GM13976 (cell line): ENCODE results near the gene MEN1.

Experiments
- DNase-seq: peaks from one replicate; pipeline ENCODE4 v3.0.0; 2012; ENCODE audit warnings: low spot score
- CTCF ChIP-seq: IDR thresholded peaks from 2 replicates; pipeline ENCODE4 v1.5.1; 2012; ENCODE audit warnings: borderline replicate concordance, mild to moderate bottlenecking; ENCODE audit not compliant: insufficient read depth; ENCODE audit errors: extremely low read depth, missing control alignments, control extremely low read depth
- in situ Hi-C: fragments of 300-500 bp; cut with MboI; formaldehyde crosslinking; loops from one replicate; pipeline ENCODE4 v1.12.0; 2022; ENCODE audit warnings: low sequenced_read_pairs, mixed read lengths, inconsistent platforms; ENCODE audit not compliant: unreplicated experiment

MEN1 gene

DNA sequence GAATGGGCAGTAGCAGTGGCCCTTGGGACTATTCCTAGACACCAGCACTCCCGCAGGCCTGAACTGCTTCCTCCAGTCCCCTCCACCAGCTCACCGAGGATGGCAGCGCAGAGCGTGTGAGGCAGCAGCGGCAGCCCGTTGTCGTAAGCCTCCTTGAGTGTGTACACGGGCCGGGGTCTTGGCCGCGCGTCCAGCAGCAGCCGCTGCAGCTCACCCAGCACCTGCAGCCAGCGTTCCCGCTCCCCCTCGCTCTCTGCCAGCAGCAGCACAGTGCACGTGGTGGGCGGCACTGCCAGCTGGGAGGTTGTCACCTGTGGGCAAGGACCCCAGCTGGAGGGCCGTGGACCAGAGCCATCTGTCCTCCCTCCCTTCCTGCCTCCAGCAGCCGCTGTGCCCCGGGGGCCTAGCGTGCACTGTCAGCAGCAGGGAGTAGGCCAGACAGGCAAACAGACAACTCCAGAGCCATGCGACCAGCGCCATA lies 21.1 kb upstream of the MEN1 start:
- no peak for DNase-seq
- no peak for TF ChIP-seq CTCF
- in situ Hi-C loops = no loop called here

DNA sequence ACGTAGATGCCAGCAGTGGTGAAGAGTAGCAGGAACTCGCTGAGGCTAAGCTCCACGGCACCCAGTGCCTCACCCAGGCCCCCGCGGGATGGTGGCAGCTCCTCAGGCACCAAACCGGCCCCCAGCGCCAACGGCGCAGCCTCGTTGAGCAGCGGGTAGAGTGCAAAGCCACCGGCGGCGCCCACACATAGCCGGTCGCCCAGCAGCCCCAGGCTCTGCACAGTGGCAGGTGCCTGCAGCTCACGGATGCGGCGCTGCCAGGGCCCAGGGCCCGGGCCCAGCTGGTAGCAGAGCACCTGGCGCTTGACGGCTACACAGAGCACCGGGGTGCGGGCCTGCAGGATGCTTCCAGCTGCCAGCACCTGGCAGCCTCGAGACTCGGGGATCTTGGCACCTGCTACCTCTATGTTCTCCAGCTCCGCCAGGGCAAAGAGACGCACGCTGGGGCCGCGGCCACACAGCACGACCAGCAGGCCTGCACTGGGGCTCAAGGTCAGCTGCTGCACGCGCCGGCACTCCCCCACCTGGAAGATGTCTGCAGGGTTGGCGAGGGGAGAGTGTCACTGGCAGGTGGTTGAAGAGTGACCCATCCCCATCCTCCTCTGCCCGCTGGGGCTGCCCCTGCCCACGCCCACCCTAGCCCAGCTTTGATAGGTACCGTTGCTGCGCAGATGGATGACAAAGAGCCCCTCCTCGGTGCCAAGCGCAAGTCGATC lies 19.3 kb upstream of the MEN1 start:
- TF ChIP-seq CTCF = no peak

GRCh38 chr11:64827451-64827839 lies 17.1 kb upstream of the MEN1 start:
- in situ Hi-C loops = no loop called here
- TF ChIP-seq CTCF = no peak
- DNase-seq = no peak

More for the DNA sequence above, 19.3 kb upstream of the MEN1 start:
- no peak for DNase-seq
- in situ Hi-C loops = no loop called here

DNA sequence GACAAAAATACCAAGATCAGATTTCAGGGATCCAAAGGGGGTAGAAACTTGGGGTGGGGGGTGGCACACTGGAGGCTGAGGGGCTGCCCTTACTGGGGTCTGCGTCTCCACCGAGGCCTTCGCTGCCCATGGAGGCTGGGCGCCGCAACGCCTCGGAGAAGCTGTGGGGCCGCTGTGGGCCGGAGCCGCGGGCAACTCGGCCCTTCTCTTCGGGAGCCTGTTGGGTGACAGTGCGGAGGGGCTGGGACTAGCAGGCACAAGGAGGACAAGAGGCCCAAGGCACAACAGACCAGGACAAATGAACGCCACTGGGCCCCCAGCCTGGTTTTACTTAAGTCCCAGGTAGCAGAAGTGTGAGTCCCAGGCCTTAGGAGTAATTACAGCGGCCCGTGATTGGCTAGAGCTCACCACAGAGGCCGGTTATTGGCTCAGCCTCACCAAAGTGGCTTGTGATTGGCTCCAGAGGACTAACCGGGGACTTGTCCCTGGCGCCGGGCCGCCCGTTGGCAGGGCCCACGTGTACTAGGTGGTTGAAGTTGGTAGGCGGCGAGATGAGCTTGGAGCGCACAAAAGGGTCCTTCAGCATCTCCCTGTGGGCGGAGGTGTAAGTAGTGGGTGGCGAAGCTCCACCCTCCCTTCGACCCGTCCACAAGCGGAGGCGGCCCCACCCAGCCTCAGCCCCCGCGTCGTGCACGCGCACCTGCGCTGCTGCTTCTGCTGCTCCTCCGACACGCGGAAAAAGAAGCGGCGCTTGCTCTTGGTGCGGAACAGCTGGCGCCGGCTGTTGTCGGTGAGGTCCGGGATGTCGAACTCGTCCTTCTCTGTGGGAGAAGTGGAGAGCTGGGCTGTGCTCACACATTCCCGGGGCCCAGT lies 16.5 kb upstream of the MEN1 start:
- in situ Hi-C loops = no loop called here
- TF ChIP-seq CTCF = no peak

GRCh38 chr11:64826062-64826461 lies 15.7 kb upstream of the MEN1 start:
- no peak for TF ChIP-seq CTCF
- DNase-seq = no peak
- in situ Hi-C loops = no loop called here

More for the DNA sequence above, 16.5 kb upstream of the MEN1 start:
- DNase-seq = no peak

DNA sequence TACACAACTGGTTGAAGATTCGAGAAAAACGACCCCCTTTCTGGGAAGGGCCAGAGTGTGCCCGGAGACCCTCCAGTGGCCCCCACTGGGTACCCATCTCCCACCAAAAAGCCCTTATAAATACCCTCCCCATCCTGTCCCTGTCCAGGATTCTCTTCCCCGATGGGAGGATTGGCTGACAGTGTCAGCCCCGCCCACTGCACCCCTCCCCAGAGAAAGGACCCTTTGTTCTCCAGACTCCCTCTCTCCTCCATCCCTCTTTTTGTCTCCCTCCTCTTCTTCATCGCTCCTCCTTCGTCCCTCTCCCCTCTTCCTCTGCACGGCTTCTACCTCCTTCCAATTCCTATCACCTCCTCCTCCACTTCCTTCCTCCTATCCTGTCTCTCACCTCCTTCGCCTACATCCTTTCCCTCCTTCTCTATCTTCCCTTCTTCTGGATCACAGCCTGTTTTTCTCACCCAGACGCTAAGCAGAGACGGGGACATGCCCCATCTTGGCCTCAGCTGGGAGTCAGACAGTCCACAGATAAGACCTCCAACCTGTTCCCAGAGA lies 13.3 kb upstream of the MEN1 start:
- no peak for TF ChIP-seq CTCF
- in situ Hi-C loops = no loop called here

More for the DNA sequence above, 13.3 kb upstream of the MEN1 start:
- no peak for DNase-seq
